K562 (cell line): ENCODE measurements around the gene AKT1S1. TPM values are rescaled to one million over a fixed set of nuclear protein-coding genes. Genes with fewer than 3 reads are reported as not detected.
A peak's percentile ranks its signal among the peaks of the same experiment; 100 is the strongest.

Source experiments
- ARHGAP35 ChIP-seq: fragments of 450-650 bp; IDR thresholded peaks from 2 replicates; pipeline ENCODE4 v1.6.1; 2018; ENCODE audit not compliant: partially characterized antibody
- CBX5 ChIP-seq: IDR thresholded peaks from 2 replicates; pipeline ENCODE4 v1.6.1; 2014; ENCODE audit warnings: low read depth, borderline replicate concordance
- FOXP1 ChIP-seq: sonication (generic); formaldehyde crosslinking; IDR thresholded peaks from 2 replicates; pipeline ENCODE4 v1.8.0; 2022; ENCODE audit warnings: mild to moderate bottlenecking, missing genetic modification reagents
- HNRNPH1 ChIP-seq: fragments of 200-400 bp; formaldehyde crosslinking; optimal IDR thresholded peaks from 2 replicates; pipeline ENCODE3; 2017; ENCODE audit warnings: low read depth, mild to moderate bottlenecking, low read length, moderate library complexity
- MTA3 ChIP-seq: fragments of 450-650 bp; formaldehyde crosslinking; IDR thresholded peaks from 2 replicates; pipeline ENCODE4 v1.6.1; 2017; ENCODE audit warnings: mild to moderate bottlenecking, borderline replicate concordance
- NFYB ChIP-seq: IDR thresholded peaks from 2 replicates; pipeline ENCODE4 v1.6.1; 2011; ENCODE audit warnings: mild to moderate bottlenecking, moderate library complexity; ENCODE audit not compliant: insufficient read length; ENCODE audit errors: extremely low read depth
- POU5F1 ChIP-seq: fragments of 150-350 bp; IDR thresholded peaks from 2 replicates; pipeline ENCODE4 v1.6.1; 2014; ENCODE audit warnings: borderline replicate concordance, low read length, low read depth, mild to moderate bottlenecking; ENCODE audit not compliant: partially characterized antibody
- PPARD ChIP-seq: fragments of 250-450 bp; sonication (Bioruptor Pico); IDR thresholded peaks from 2 replicates; pipeline ENCODE4 v1.8.0; 2022; ENCODE audit warnings: inconsistent platforms, mild to moderate bottlenecking, moderate library complexity
- RAD21 ChIP-seq, 2 experiments: fragments of 250-450 bp in 1 of 2; fragments of 450-650 bp in 1 of 2; sonication (Bioruptor Pico) in 1 of 2; formaldehyde crosslinking in 1 of 2; IDR thresholded peaks in 1 of 2; conservative IDR thresholded peaks in 1 of 2; 2 replicates each; pipeline versions ENCODE4 v1.4.0 to v1.8.0; 2020 to 2022; ENCODE audit warnings: mild to moderate bottlenecking in 2 of 2, moderate library complexity in 1 of 2
- ZNF695 ChIP-seq: fragments of 450-650 bp; formaldehyde crosslinking; IDR thresholded peaks from 2 replicates; pipeline ENCODE4 v1.4.0; 2020; ENCODE audit warnings: mild to moderate bottlenecking, moderate library complexity
- ZNF830 ChIP-seq: fragments of 250-450 bp; sonication (Bioruptor Pico); IDR thresholded peaks from 2 replicates; pipeline ENCODE4 v1.5.0; 2021; ENCODE audit warnings: mild to moderate bottlenecking
- ZZZ3 ChIP-seq: fragments of 450-650 bp; IDR thresholded peaks from 2 replicates; pipeline ENCODE4 v1.6.1; 2016; ENCODE audit warnings: antibody characterized with exemption, mild to moderate bottlenecking, moderate library complexity
- polyA plus RNA-seq, 8 experiments: library from polyadenylated mRNA; depleted of rRNA in 4 of 8; stranded (reverse) in 5 of 8; unstranded in 3 of 8; fragments of >200 nt; fragmentation: Nextera tagmentation in 2 of 8; fragmentation: Illumina TruSeq in 1 of 8; extraction: Ambion mirVana in 2 of 8; extraction: Trizol in 1 of 8; gene quantifications; 2 replicates each; pipeline versions ENCODE4 v1.2.1 to v1.2.3, GENCODE V29; 2011 to 2014; ENCODE audit warnings: inconsistent platforms in 1 of 8, missing spikeins in 1 of 8
- total RNA-seq, 7 experiments: library from RNA; depleted of rRNA in 6 of 7; stranded (reverse); fragments of >200 nt in 6 of 7; fragmentation: Illumina TruSeq in 2 of 7; extraction: Trizol in 2 of 7; gene quantifications; 2 replicates each; pipeline versions ENCODE4 v1.2.1 to v1.2.3, GENCODE V29; 2011 to 2021; ENCODE audit warnings: low replicate concordance in 1 of 7
- TF ChIP-seq, protein P1 (sequence below): fragments of 250-450 bp; sonication (Bioruptor Pico); IDR thresholded peaks from 2 replicates; pipeline ENCODE4 v1.5.0; 2021; ENCODE audit warnings: mild to moderate bottlenecking, borderline replicate concordance
- TF ChIP-seq, protein P2 (sequence below), 2 experiments: fragments of 450-650 bp; IDR thresholded peaks; 2 replicates each; pipeline ENCODE4 v1.6.1; 2018; ENCODE audit warnings: mild to moderate bottlenecking in 2 of 2, low read depth in 1 of 2; ENCODE audit not compliant: partially characterized antibody in 2 of 2
- TF ChIP-seq, protein P3 (sequence below): fragments of 450-650 bp; IDR thresholded peaks from 2 replicates; pipeline ENCODE4 v1.6.1; 2017; ENCODE audit warnings: antibody characterized with exemption
- TF ChIP-seq, protein P4 (sequence below): fragments of 450-650 bp; IDR thresholded peaks from 2 replicates; pipeline ENCODE4 v1.7.1; 2018; ENCODE audit warnings: mild to moderate bottlenecking, low read depth; ENCODE audit not compliant: partially characterized antibody

The AKT1S1 gene
- total and polyA plus RNA-seq, 9 of the 15 experiments (the other 6 are each of a cell fraction or from before 2014, with no cell fraction given): 1.2 to 50.3 (median 17.1) TPM

DNA sequence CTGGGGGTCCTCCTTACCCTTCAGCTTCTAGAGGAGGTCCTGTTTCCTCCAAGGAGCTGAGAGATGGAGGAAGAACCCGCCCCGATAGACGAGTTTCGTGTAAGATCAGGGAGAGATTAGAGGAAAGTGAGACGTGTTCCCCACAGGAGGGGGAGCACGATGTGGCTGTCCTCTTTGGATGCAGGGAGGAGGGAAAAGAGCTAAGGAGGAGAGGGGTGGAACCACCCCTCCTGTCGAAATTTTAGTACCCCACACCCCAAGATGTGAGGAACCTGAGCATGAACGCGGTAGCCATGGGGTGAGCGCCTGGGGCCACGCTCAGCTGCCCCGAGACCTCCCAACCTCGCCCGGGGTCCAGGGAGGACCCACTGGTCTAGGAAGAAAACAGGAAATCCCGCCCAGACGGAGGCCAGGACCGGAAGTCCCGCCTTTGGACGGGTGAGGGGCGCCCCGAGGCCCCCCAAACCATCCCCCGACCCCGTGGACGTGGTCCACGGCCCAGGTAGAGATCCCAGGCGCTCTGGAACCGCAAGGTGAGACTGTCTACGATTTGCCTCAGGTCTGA lies 1.2 kb downstream of the AKT1S1 start (continued):
- TF ChIP-seq, protein P1, sequence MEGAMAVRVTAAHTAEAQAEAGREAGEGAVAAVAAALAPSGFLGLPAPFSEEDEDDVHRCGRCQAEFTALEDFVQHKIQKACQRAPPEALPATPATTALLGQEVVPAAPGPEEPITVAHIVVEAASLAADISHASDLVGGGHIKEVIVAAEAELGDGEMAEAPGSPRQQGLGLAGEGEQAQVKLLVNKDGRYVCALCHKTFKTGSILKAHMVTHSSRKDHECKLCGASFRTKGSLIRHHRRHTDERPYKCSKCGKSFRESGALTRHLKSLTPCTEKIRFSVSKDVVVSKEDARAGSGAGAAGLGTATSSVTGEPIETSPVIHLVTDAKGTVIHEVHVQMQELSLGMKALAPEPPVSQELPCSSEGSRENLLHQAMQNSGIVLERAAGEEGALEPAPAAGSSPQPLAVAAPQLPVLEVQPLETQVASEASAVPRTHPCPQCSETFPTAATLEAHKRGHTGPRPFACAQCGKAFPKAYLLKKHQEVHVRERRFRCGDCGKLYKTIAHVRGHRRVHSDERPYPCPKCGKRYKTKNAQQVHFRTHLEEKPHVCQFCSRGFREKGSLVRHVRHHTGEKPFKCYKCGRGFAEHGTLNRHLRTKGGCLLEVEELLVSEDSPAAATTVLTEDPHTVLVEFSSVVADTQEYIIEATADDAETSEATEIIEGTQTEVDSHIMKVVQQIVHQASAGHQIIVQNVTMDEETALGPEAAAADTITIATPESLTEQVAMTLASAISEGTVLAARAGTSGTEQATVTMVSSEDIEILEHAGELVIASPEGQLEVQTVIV (CRISPR knock-in tag): no peak
- TF ChIP-seq ARHGAP35 (no peak), CBX5 (no peak), RAD21 (CRISPR knock-in tag; conservative IDR thresholded peaks at IDR 0.05 in 1 of 2, IDR thresholded peaks at IDR 0.05 in 1 of 2) (0 out of 4 replicates have a peak, but pooled peaks of 1 of the 2 experiments have one; percentile 3), FOXP1 (CRISPR knock-in tag) (no peak), ZNF695 (CRISPR knock-in tag) (no peak), HNRNPH1 (no peak), ZZZ3 (no peak), ZNF830 (CRISPR knock-in tag) (no peak), NFYB (no peak), MTA3 (no peak), POU5F1 (no peak), PPARD (CRISPR knock-in tag) (no peak)
- TF ChIP-seq, protein P2, sequence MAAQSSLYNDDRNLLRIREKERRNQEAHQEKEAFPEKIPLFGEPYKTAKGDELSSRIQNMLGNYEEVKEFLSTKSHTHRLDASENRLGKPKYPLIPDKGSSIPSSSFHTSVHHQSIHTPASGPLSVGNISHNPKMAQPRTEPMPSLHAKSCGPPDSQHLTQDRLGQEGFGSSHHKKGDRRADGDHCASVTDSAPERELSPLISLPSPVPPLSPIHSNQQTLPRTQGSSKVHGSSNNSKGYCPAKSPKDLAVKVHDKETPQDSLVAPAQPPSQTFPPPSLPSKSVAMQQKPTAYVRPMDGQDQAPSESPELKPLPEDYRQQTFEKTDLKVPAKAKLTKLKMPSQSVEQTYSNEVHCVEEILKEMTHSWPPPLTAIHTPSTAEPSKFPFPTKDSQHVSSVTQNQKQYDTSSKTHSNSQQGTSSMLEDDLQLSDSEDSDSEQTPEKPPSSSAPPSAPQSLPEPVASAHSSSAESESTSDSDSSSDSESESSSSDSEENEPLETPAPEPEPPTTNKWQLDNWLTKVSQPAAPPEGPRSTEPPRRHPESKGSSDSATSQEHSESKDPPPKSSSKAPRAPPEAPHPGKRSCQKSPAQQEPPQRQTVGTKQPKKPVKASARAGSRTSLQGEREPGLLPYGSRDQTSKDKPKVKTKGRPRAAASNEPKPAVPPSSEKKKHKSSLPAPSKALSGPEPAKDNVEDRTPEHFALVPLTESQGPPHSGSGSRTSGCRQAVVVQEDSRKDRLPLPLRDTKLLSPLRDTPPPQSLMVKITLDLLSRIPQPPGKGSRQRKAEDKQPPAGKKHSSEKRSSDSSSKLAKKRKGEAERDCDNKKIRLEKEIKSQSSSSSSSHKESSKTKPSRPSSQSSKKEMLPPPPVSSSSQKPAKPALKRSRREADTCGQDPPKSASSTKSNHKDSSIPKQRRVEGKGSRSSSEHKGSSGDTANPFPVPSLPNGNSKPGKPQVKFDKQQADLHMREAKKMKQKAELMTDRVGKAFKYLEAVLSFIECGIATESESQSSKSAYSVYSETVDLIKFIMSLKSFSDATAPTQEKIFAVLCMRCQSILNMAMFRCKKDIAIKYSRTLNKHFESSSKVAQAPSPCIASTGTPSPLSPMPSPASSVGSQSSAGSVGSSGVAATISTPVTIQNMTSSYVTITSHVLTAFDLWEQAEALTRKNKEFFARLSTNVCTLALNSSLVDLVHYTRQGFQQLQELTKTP (IDR thresholded peaks at IDR 0.05; ENCODE audit: low read depth in 1 of 2, partially characterized antibody in 2 of 2): peak in 1 of 2 experiments; percentile 15
- TF ChIP-seq, protein P3, sequence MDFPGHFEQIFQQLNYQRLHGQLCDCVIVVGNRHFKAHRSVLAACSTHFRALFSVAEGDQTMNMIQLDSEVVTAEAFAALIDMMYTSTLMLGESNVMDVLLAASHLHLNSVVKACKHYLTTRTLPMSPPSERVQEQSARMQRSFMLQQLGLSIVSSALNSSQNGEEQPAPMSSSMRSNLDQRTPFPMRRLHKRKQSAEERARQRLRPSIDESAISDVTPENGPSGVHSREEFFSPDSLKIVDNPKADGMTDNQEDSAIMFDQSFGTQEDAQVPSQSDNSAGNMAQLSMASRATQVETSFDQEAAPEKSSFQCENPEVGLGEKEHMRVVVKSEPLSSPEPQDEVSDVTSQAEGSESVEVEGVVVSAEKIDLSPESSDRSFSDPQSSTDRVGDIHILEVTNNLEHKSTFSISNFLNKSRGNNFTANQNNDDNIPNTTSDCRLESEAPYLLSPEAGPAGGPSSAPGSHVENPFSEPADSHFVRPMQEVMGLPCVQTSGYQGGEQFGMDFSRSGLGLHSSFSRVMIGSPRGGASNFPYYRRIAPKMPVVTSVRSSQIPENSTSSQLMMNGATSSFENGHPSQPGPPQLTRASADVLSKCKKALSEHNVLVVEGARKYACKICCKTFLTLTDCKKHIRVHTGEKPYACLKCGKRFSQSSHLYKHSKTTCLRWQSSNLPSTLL: no peak
- TF ChIP-seq, protein P4, sequence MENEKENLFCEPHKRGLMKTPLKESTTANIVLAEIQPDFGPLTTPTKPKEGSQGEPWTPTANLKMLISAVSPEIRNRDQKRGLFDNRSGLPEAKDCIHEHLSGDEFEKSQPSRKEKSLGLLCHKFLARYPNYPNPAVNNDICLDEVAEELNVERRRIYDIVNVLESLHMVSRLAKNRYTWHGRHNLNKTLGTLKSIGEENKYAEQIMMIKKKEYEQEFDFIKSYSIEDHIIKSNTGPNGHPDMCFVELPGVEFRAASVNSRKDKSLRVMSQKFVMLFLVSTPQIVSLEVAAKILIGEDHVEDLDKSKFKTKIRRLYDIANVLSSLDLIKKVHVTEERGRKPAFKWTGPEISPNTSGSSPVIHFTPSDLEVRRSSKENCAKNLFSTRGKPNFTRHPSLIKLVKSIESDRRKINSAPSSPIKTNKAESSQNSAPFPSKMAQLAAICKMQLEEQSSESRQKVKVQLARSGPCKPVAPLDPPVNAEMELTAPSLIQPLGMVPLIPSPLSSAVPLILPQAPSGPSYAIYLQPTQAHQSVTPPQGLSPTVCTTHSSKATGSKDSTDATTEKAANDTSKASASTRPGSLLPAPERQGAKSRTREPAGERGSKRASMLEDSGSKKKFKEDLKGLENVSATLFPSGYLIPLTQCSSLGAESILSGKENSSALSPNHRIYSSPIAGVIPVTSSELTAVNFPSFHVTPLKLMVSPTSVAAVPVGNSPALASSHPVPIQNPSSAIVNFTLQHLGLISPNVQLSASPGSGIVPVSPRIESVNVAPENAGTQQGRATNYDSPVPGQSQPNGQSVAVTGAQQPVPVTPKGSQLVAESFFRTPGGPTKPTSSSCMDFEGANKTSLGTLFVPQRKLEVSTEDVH: peak; percentile 54
